Measurements from ENCODE around the gene OR6M1.

The OR6M1 gene

DNA sequence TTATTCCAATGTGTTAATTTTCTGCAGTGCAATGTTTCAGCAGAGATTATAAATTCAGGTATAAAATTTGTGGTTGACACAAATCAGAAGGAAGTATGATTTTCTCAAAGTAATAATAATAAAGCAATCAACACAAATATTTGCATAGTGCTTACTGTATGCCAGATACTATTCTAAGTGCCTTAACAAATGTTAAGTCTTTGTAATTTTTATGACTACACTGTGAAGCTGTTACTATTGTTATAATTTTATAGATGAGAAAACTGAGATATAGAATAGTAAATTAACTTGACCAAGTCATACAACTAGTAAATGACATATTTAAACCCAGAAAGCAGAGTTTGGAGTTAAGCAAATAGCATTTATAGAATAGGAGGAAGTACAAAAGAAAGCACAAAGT lies 35.4 kb downstream of the OR6M1 start:
- Histone ChIP-seq H3K4me3 (ENCODE audit: low read depth, low read length) (no peak overlapping the region), H3K27ac (ENCODE audit: low read depth, low read length) (no peak overlapping the region), H3K18ac (ENCODE audit: low read length) (no peak overlapping the region), H3K79me1 (ENCODE audit: low read length) (no peaks in the 10 kb centered on the region), H3K23ac (ENCODE audit: low read length) (no peak overlapping the region), H2AK5ac (ENCODE audit: low read length) (no peak overlapping the region), H3K27me3 (ENCODE audit: insufficient read depth, low read length) (no peaks in the 10 kb centered on the region), H2BK12ac (ENCODE audit: low read length) (no peak overlapping the region), H3K9ac (ENCODE audit: low read length) (no peak overlapping the region), H2BK120ac (ENCODE audit: insufficient read depth, low read length, poor library complexity) (no peak overlapping the region), H4K12ac (ENCODE audit: low read depth, low read length) (no peak overlapping the region), H4K8ac (ENCODE audit: low read depth, low read length) (no peak overlapping the region), H3K14ac (ENCODE audit: low read length) (no peak overlapping the region), H2AFZ (ENCODE audit: insufficient read depth, low read length, poor library complexity) (no peak overlapping the region), H4K91ac (ENCODE audit: low read depth, low read length) (no peak overlapping the region), H3K4me2 (ENCODE audit: low read length) (no peak overlapping the region), H3K4me1 (ENCODE audit: control insufficient read depth in 1 of 2, insufficient read depth in 2 of 2, low read length in 2 of 2) (no peaks in the 10 kb centered on the region), H3K79me2 (ENCODE audit: control insufficient read depth, insufficient read depth, low read length, poor library complexity) (no peaks in the 10 kb centered on the region), H2BK5ac (ENCODE audit: low read depth, low read length, poor library complexity) (no peak overlapping the region), H3K9me3 (ENCODE audit: insufficient read depth, low read depth, low read length) (no peaks in the 10 kb centered on the region), H3K4ac (ENCODE audit: low read depth, low read length) (no peak overlapping the region), H3K36me3 (ENCODE audit: control insufficient read depth in 1 of 2, insufficient read depth in 2 of 2, low read length in 2 of 2) (no peaks in the 10 kb centered on the region)
- no peak for DNase-seq

DNA sequence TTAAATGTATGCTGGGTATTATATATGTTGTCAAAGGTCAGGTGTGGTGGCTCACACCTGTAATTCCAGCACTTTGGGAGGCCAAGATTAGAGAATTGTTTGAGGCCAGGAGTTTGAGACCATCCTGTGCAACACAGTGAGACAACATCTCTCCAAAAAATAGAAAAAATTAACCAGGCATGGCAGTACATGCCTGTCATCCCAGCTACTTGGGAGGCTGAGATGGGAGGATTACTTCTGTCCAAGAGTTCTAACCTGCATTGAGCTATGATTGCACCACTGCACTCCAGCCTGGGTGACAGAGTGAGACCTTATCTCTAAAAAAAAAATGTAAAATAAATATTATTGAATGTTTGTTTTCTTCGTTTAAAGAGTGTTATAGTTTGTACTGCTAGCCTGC lies 40.5 kb downstream of the OR6M1 start:
- no CpG with 5 or more reads among the region's 1 CpG for WGBS (ENCODE audit: extremely low coverage, insufficient coverage, insufficient read length)
- no peaks in the 10 kb centered on the region for H3K79me2 ChIP-seq (ENCODE audit: control insufficient read depth, insufficient read depth, low read length, poor library complexity)
- DNase-seq, result peak; percentile 55 to 82
- no peak overlapping the region for H3K4ac ChIP-seq (ENCODE audit: low read depth, low read length)
- no peak overlapping the region for H3K23ac ChIP-seq (ENCODE audit: low read length)
- H4K91ac ChIP-seq (ENCODE audit: low read depth, low read length), result no peak overlapping the region
- H3K14ac ChIP-seq (ENCODE audit: low read length), result no peak overlapping the region
- no peak overlapping the region for H2BK5ac ChIP-seq (ENCODE audit: low read depth, low read length, poor library complexity)
- H4K8ac ChIP-seq (ENCODE audit: low read depth, low read length), result no peak overlapping the region
- H3K9ac ChIP-seq (ENCODE audit: low read length), result no peak overlapping the region
- H4K12ac ChIP-seq (ENCODE audit: low read depth, low read length), result no peak overlapping the region
- no peak overlapping the region for H3K4me3 ChIP-seq (ENCODE audit: low read depth, low read length)
- H3K18ac ChIP-seq (ENCODE audit: low read length), result no peak overlapping the region
- no peak overlapping the region for H2BK120ac ChIP-seq (ENCODE audit: insufficient read depth, low read length, poor library complexity)
- no peak overlapping the region for H2AK5ac ChIP-seq (ENCODE audit: low read length)
- H3K4me2 ChIP-seq (ENCODE audit: low read length), result no peak overlapping the region
- H2AFZ ChIP-seq (ENCODE audit: insufficient read depth, low read length, poor library complexity), result no peak overlapping the region
- H3K4me1 ChIP-seq (ENCODE audit: control insufficient read depth in 1 of 2, insufficient read depth in 2 of 2, low read length in 2 of 2), result no peaks in the 10 kb centered on the region
- H3K27ac ChIP-seq (ENCODE audit: low read depth, low read length), result no peak overlapping the region
- no peaks in the 10 kb centered on the region for H3K36me3 ChIP-seq (ENCODE audit: control insufficient read depth in 1 of 2, insufficient read depth in 2 of 2, low read length in 2 of 2)
- no peaks in the 10 kb centered on the region for H3K27me3 ChIP-seq (ENCODE audit: insufficient read depth, low read length)
- H3K79me1 ChIP-seq (ENCODE audit: low read length), result no peaks in the 10 kb centered on the region
- peaks cover 1% of the 10 kb centered on the region for H3K9me3 ChIP-seq (ENCODE audit: insufficient read depth, low read depth, low read length)
- H2BK12ac ChIP-seq (ENCODE audit: low read length), result no peak overlapping the region

DNA sequence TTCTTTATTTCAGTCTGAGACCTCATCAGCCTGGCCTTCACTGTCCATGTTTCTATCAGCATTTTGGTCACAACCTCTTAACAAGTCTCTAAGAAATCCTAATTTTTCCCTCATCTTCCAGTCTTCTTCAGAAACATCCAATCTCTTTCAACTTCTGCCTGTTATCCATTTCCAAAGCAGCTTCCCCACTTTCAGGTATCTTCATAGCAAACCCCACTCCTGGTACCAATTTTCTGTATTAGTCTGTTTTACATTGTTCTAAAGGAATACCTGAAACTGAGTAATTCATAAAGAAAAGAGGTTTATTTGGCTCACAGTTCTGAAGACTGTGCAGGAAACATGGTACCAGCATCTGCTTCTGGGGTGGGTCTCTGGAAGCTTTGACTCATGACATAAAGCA lies 43.7 kb downstream of the OR6M1 start:
- no peak overlapping the region for H2AK5ac ChIP-seq (ENCODE audit: low read length)
- H4K8ac ChIP-seq (ENCODE audit: low read depth, low read length), result no peak overlapping the region
- H3K4me3 ChIP-seq (ENCODE audit: low read depth, low read length), result no peak overlapping the region
- no peak for DNase-seq
- H3K4me1 ChIP-seq (ENCODE audit: control insufficient read depth in 1 of 2, insufficient read depth in 2 of 2, low read length in 2 of 2), result no peaks in the 10 kb centered on the region
- H2BK120ac ChIP-seq (ENCODE audit: insufficient read depth, low read length, poor library complexity), result no peak overlapping the region
- H4K91ac ChIP-seq (ENCODE audit: low read depth, low read length), result no peak overlapping the region
- no peaks in the 10 kb centered on the region for H3K79me1 ChIP-seq (ENCODE audit: low read length)
- no peak overlapping the region for H3K27ac ChIP-seq (ENCODE audit: low read depth, low read length)
- no peak overlapping the region for H3K23ac ChIP-seq (ENCODE audit: low read length)
- peaks cover 1% of the 10 kb centered on the region for H3K9me3 ChIP-seq (ENCODE audit: insufficient read depth, low read depth, low read length)
- no peak overlapping the region for H3K18ac ChIP-seq (ENCODE audit: low read length)
- no peak overlapping the region for H3K9ac ChIP-seq (ENCODE audit: low read length)
- no peak overlapping the region for H3K4ac ChIP-seq (ENCODE audit: low read depth, low read length)
- H2BK5ac ChIP-seq (ENCODE audit: low read depth, low read length, poor library complexity), result no peak overlapping the region
- H3K27me3 ChIP-seq (ENCODE audit: insufficient read depth, low read length), result no peaks in the 10 kb centered on the region
- H3K4me2 ChIP-seq (ENCODE audit: low read length), result no peak overlapping the region
- no peak overlapping the region for H3K14ac ChIP-seq (ENCODE audit: low read length)
- no peak overlapping the region for H2BK12ac ChIP-seq (ENCODE audit: low read length)
- H4K12ac ChIP-seq (ENCODE audit: low read depth, low read length), result no peak overlapping the region
- H3K36me3 ChIP-seq (ENCODE audit: control insufficient read depth in 1 of 2, insufficient read depth in 2 of 2, low read length in 2 of 2), result no peaks in the 10 kb centered on the region
- no peaks in the 10 kb centered on the region for H3K79me2 ChIP-seq (ENCODE audit: control insufficient read depth, insufficient read depth, low read length, poor library complexity)
- H2AFZ ChIP-seq (ENCODE audit: insufficient read depth, low read length, poor library complexity), result no peak overlapping the region

DNA sequence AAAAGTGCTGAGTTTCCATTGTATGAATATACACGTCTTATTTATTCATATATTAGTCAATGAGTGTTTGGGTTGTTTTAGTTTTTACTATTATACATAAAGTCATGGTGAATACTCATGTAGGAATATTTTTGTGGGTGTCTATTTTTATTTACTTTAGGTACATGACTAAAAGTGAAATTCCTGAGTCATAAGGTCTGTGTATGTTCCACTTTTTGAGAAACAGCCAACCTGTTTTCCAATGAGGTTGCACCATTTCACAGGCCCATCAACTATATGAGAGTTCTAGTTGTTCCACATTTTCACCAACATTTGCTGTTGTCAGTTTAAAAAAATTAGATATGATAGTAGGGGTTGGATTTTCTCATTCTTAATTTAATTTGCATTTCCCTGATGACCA lies 45.3 kb downstream of the OR6M1 start:
- H3K4ac ChIP-seq (ENCODE audit: low read depth, low read length), result no peak overlapping the region
- H3K4me2 ChIP-seq (ENCODE audit: low read length), result no peak overlapping the region
- no peak overlapping the region for H3K9ac ChIP-seq (ENCODE audit: low read length)
- H2BK12ac ChIP-seq (ENCODE audit: low read length), result no peak overlapping the region
- no peaks in the 10 kb centered on the region for H3K27me3 ChIP-seq (ENCODE audit: insufficient read depth, low read length)
- no peaks in the 10 kb centered on the region for H3K36me3 ChIP-seq (ENCODE audit: control insufficient read depth in 1 of 2, insufficient read depth in 2 of 2, low read length in 2 of 2)
- no peak overlapping the region for H2AFZ ChIP-seq (ENCODE audit: insufficient read depth, low read length, poor library complexity)
- no peaks in the 10 kb centered on the region for H3K79me2 ChIP-seq (ENCODE audit: control insufficient read depth, insufficient read depth, low read length, poor library complexity)
- H3K4me1 ChIP-seq (ENCODE audit: control insufficient read depth in 1 of 2, insufficient read depth in 2 of 2, low read length in 2 of 2), result no peaks in the 10 kb centered on the region
- no peak overlapping the region for H4K8ac ChIP-seq (ENCODE audit: low read depth, low read length)
- H3K9me3 ChIP-seq (ENCODE audit: insufficient read depth, low read depth, low read length), result peaks cover 1% of the 10 kb centered on the region
- H3K23ac ChIP-seq (ENCODE audit: low read length), result no peak overlapping the region
- WGBS (ENCODE audit: extremely low coverage, insufficient coverage, insufficient read length), result no CpG with 5 or more reads among the region's 1 CpG
- H2BK120ac ChIP-seq (ENCODE audit: insufficient read depth, low read length, poor library complexity), result no peak overlapping the region
- no peak overlapping the region for H4K91ac ChIP-seq (ENCODE audit: low read depth, low read length)
- no peak for DNase-seq
- H3K18ac ChIP-seq (ENCODE audit: low read length), result no peak overlapping the region
- no peak overlapping the region for H4K12ac ChIP-seq (ENCODE audit: low read depth, low read length)
- no peak overlapping the region for H3K4me3 ChIP-seq (ENCODE audit: low read depth, low read length)
- no peak overlapping the region for H2BK5ac ChIP-seq (ENCODE audit: low read depth, low read length, poor library complexity)
- H3K14ac ChIP-seq (ENCODE audit: low read length), result no peak overlapping the region
- no peak overlapping the region for H3K27ac ChIP-seq (ENCODE audit: low read depth, low read length)
- no peaks in the 10 kb centered on the region for H3K79me1 ChIP-seq (ENCODE audit: low read length)
- H2AK5ac ChIP-seq (ENCODE audit: low read length), result no peak overlapping the region

DNA sequence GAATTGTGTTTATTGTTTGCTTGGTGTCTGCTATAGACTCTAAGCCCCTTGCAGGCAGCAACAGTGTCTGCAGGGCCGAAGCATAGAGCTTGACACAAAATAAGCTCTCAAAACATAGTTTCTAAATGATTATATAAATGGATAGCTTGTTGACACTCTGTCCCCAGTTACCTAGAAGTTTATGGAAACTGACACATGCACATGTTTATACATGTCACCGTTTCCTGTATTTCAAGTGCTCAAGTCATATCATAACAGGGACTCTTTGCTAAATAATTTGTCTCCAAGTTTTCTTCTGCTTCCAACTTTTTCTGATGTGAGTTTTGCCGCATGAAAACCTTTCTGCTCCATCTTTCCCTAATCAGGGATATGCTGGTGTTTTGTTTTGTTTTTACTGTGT lies 48.2 kb downstream of the OR6M1 start:
- H3K4ac ChIP-seq (ENCODE audit: low read depth, low read length), result no peak overlapping the region
- no peak overlapping the region for H2BK120ac ChIP-seq (ENCODE audit: insufficient read depth, low read length, poor library complexity)
- H4K12ac ChIP-seq (ENCODE audit: low read depth, low read length), result no peak overlapping the region
- H2AFZ ChIP-seq (ENCODE audit: insufficient read depth, low read length, poor library complexity), result no peak overlapping the region
- H3K23ac ChIP-seq (ENCODE audit: low read length), result no peak overlapping the region
- H2BK5ac ChIP-seq (ENCODE audit: low read depth, low read length, poor library complexity), result no peak overlapping the region
- no peaks in the 10 kb centered on the region for H3K36me3 ChIP-seq (ENCODE audit: control insufficient read depth in 1 of 2, insufficient read depth in 2 of 2, low read length in 2 of 2)
- H3K4me1 ChIP-seq (ENCODE audit: control insufficient read depth in 1 of 2, insufficient read depth in 2 of 2, low read length in 2 of 2), result no peaks in the 10 kb centered on the region
- H3K79me2 ChIP-seq (ENCODE audit: control insufficient read depth, insufficient read depth, low read length, poor library complexity), result no peaks in the 10 kb centered on the region
- no peak overlapping the region for H3K18ac ChIP-seq (ENCODE audit: low read length)
- H4K8ac ChIP-seq (ENCODE audit: low read depth, low read length), result no peak overlapping the region
- no CpG with 5 or more reads among the region's 3 CpGs for WGBS (ENCODE audit: extremely low coverage, insufficient coverage, insufficient read length)
- no peak overlapping the region for H4K91ac ChIP-seq (ENCODE audit: low read depth, low read length)
- H3K14ac ChIP-seq (ENCODE audit: low read length), result no peak overlapping the region
- H3K9ac ChIP-seq (ENCODE audit: low read length), result no peak overlapping the region
- H3K27ac ChIP-seq (ENCODE audit: low read depth, low read length), result no peak overlapping the region
- no peak overlapping the region for H3K4me3 ChIP-seq (ENCODE audit: low read depth, low read length)
- H2BK12ac ChIP-seq (ENCODE audit: low read length), result no peak overlapping the region
- H3K4me2 ChIP-seq (ENCODE audit: low read length), result no peak overlapping the region
- H3K79me1 ChIP-seq (ENCODE audit: low read length), result no peaks in the 10 kb centered on the region
- no peak for DNase-seq
- H3K27me3 ChIP-seq (ENCODE audit: insufficient read depth, low read length), result no peaks in the 10 kb centered on the region
- H3K9me3 ChIP-seq (ENCODE audit: insufficient read depth, low read depth, low read length), result peaks cover 1% of the 10 kb centered on the region
- H2AK5ac ChIP-seq (ENCODE audit: low read length), result no peak overlapping the region
